CD4-positive, alpha-beta T cell (primary cell): ENCODE results near the gene FAM171A1. TPM values are rescaled to one million over a fixed set of nuclear protein-coding genes. Genes with fewer than 3 reads are reported as not detected.
"Not testable (repeated sequence)": the region's sequence is repeated elsewhere in the genome, so short reads cannot be mapped to it uniquely, and the experiment has no call there.

Experiments used
- ATAC-seq: fragments of 200-7000 bp; cut with Tn5 transposase; one replicate; pipeline ENCODE4 v1.10.0; 2022; ENCODE audit warnings: mild to moderate bottlenecking; ENCODE audit not compliant: poor library complexity
- CTCF ChIA-PET: fragments of 350-600 bp; sonication (Branson Sonifier 250); formaldehyde crosslinking; loops from one replicate; lab custom pipeline; 2021; ENCODE audit warnings: antibody characterized with exemption, inconsistent platforms; lab: Charles Lee
- POLR2A ChIA-PET: fragments of 350-600 bp; sonication (Branson Sonifier 250); formaldehyde crosslinking; loops from one replicate; lab custom pipeline; 2021; ENCODE audit warnings: antibody characterized with exemption, inconsistent platforms; lab: Charles Lee
- DNase-seq, 14 experiments: peaks; one replicate each; pipeline ENCODE4 v3.0.0-alpha.2; 2013 to 2020; ENCODE audit warnings: mixed read lengths in 2 of 14
- H3K27ac ChIP-seq, 2 donors: one replicate each; pipeline versions ENCODE4 v1.5.1 to v1.7.0; 2013; ENCODE audit warnings: low read length in 2 of 2, low read depth in 1 of 2, mild to moderate bottlenecking in 1 of 2
- H3K27me3 ChIP-seq, 2 experiments: 1 replicate in 1 of 2; 2 replicates in 1 of 2; pipeline versions ENCODE4 v1.6.1 to v1.7.0; 2013; ENCODE audit warnings: low read length in 2 of 2, control low read depth in 1 of 2, mild to moderate bottlenecking in 1 of 2, moderate library complexity in 1 of 2; ENCODE audit not compliant: insufficient read depth in 2 of 2, control insufficient read depth in 1 of 2
- H3K36me3 ChIP-seq: one replicate; pipeline ENCODE4 v1.6.1; 2013; ENCODE audit warnings: low read length, control low read depth; ENCODE audit not compliant: insufficient read depth
- H3K4me1 ChIP-seq: one replicate; pipeline ENCODE4 v1.6.1; 2013; ENCODE audit warnings: low read length, control low read depth; ENCODE audit not compliant: insufficient read depth
- H3K4me3 ChIP-seq: one replicate; pipeline ENCODE4 v1.5.1; 2013; ENCODE audit warnings: mild to moderate bottlenecking, low read length, moderate library complexity
- H3K9me3 ChIP-seq, 2 experiments: 1 replicate in 1 of 2; 2 replicates in 1 of 2; pipeline versions ENCODE4 v1.6.1 to v1.7.0; 2013; ENCODE audit warnings: low read length in 2 of 2, mild to moderate bottlenecking in 2 of 2, control low read depth in 1 of 2, moderate library complexity in 1 of 2; ENCODE audit not compliant: control insufficient read depth in 1 of 2, insufficient read depth in 1 of 2
- H3K27ac Mint-ChIP-seq: one replicate; pipeline ENCODE4 v1.8.0; 2020; ENCODE audit warnings: mixed read lengths
- H3K27me3 Mint-ChIP-seq: one replicate; pipeline ENCODE4 v1.8.0; 2021; ENCODE audit warnings: mixed read lengths
- H3K36me3 Mint-ChIP-seq: one replicate; pipeline ENCODE4 v1.8.0; 2021; ENCODE audit warnings: low read depth, mixed read lengths
- H3K4me1 Mint-ChIP-seq: one replicate; pipeline ENCODE4 v1.8.0; 2021; ENCODE audit warnings: low read depth, mixed read lengths
- H3K4me3 Mint-ChIP-seq: one replicate; pipeline ENCODE4 v1.8.0; 2020; ENCODE audit warnings: mild to moderate bottlenecking, mixed read lengths
- H3K9me3 Mint-ChIP-seq: one replicate; pipeline ENCODE4 v1.8.0; 2020; ENCODE audit warnings: mixed read lengths
- CTCF ChIP-seq: fragments of 200-600 bp; IDR thresholded peaks from one replicate; pipeline ENCODE4 v1.8.0; 2022; ENCODE audit warnings: antibody characterized with exemption, mild to moderate bottlenecking
- intact Hi-C, 2 experiments: fragments of 100-400 bp; cut with DNase I in 1 of 2; cut with micrococcal nuclease in 1 of 2; formaldehyde crosslinking; loops; one replicate each; pipeline versions ENCODE4 v1.15.1 to v1.9.0; 2023 to 2025; cut with DNase I, micrococcal nuclease
- total RNA-seq, 174 experiments: library from RNA in 2 of 174; stranded (reverse) in 2 of 174; gene quantifications; one replicate each; pipeline ENCODE4 v1.2.3 and lab custom pipeline; 2021 to 2026

Gene FAM171A1
- total RNA-seq, 2 experiments from 2014 or later: 1.8 to 2.6 TPM

GRCh38 chr10:15305161-15305560 lies 65.9 kb downstream of the FAM171A1 start:
- ChIA-PET CTCF (no interaction called here), POLR2A (no interaction called here)
- Mint-ChIP-seq H3K4me3 (no peak overlapping the region), H3K27me3 (peaks cover 4% of the 10 kb centered on the region), H3K27ac (no peak overlapping the region), H3K4me1 (no peaks in the 10 kb centered on the region), H3K36me3 (no peaks in the 10 kb centered on the region), H3K9me3 (no peaks in the 10 kb centered on the region)
- ATAC-seq (no peak), DNase-seq (no peak)
- H3K4me1 ChIP-seq: no peaks in the 10 kb centered on the region
- intact Hi-C loops: no loop called here
- no peak overlapping the region for H3K27ac ChIP-seq
- no peak for TF ChIP-seq CTCF
- H3K27me3 ChIP-seq: no peaks in the 10 kb centered on the region
- no peak overlapping the region for H3K4me3 ChIP-seq
- no peaks in the 10 kb centered on the region for H3K9me3 ChIP-seq
- no peaks in the 10 kb centered on the region for H3K36me3 ChIP-seq

- intact Hi-C loops, H3K27me3 Mint-ChIP-seq, CTCF ChIA-PET, ATAC-seq, H3K27me3 ChIP-seq, DNase-seq, POLR2A ChIA-PET, H3K9me3 ChIP-seq, H3K4me1 ChIP-seq, H3K36me3 Mint-ChIP-seq, H3K27ac Mint-ChIP-seq, H3K27ac ChIP-seq, H3K4me3 ChIP-seq, H3K4me3 Mint-ChIP-seq, H3K9me3 Mint-ChIP-seq, H3K4me1 Mint-ChIP-seq, H3K36me3 ChIP-seq: not testable (repeated sequence)
Measured at GRCh38 chr10:15302188-15302956, 68.7 kb downstream of the FAM171A1 start.

GRCh38 chr10:15300697-15301096 lies 70.4 kb downstream of the FAM171A1 start:
- CTCF ChIA-PET: interaction anchor here (1.0 kb wide), 1 partner anchor 23 kb away, joined by 3 read pairs; no protein-coding TSS in a partner anchor
- no peak for ATAC-seq
- Histone ChIP-seq H3K4me1 (no peaks in the 10 kb centered on the region), H3K36me3 (no peaks in the 10 kb centered on the region), H3K4me3 (no peak overlapping the region), H3K9me3 (no peaks in the 10 kb centered on the region), H3K27me3 (no peaks in the 10 kb centered on the region), H3K27ac (no peak overlapping the region)
- intact Hi-C loops: no loop called here
- Mint-ChIP-seq H3K27me3 (peaks cover 4% of the 10 kb centered on the region), H3K4me1 (no peaks in the 10 kb centered on the region), H3K9me3 (no peaks in the 10 kb centered on the region), H3K4me3 (no peak overlapping the region), H3K36me3 (no peaks in the 10 kb centered on the region), H3K27ac (no peak overlapping the region)
- DNase-seq: no peak
- POLR2A ChIA-PET: no interaction called here
- no peak for TF ChIP-seq CTCF

- ChIA-PET CTCF (no interaction called here), POLR2A (no interaction called here)
- H3K36me3 Mint-ChIP-seq: no peaks in the 10 kb centered on the region
- Histone ChIP-seq H3K4me3 (no peak overlapping the region), H3K27me3 (no peaks in the 10 kb centered on the region), H3K9me3 (no peaks in the 10 kb centered on the region), H3K4me1 (no peaks in the 10 kb centered on the region), H3K36me3 (no peaks in the 10 kb centered on the region), H3K27ac (no peak overlapping the region)
- TF ChIP-seq CTCF: no peak
- H3K4me3 Mint-ChIP-seq: no peak overlapping the region
- H3K9me3 Mint-ChIP-seq: no peaks in the 10 kb centered on the region
- DNase-seq: no peak
- no peaks in the 10 kb centered on the region for H3K4me1 Mint-ChIP-seq
- intact Hi-C loops: no loop called here
- no peak for ATAC-seq
- no peak overlapping the region for H3K27ac Mint-ChIP-seq
- peaks cover 4% of the 10 kb centered on the region for H3K27me3 Mint-ChIP-seq
Measured at GRCh38 chr10:15300145-15300544, 70.9 kb downstream of the FAM171A1 start.
